ENCODE data around the gene MYRF. TPM values are rescaled to one million over a fixed set of nuclear protein-coding genes. Genes with fewer than 3 reads are reported as not detected.

The MYRF gene
- polyA plus RNA-seq, 1 experiment, result 2.7 TPM

- Histone ChIP-seq H3K4me3 (ENCODE audit: low read depth, low read length) (no peak overlapping the region), H3K27ac (ENCODE audit: low read depth, low read length) (no peak overlapping the region), H3K9me3 (ENCODE audit: control insufficient read depth, insufficient read depth, low read length) (no peaks in the 10 kb centered on the region; the same call in 1 of the 2 replicates), H3K27me3 (ENCODE audit: control insufficient read depth, insufficient read depth, low read length) (no peaks in the 10 kb centered on the region)
- CTCF ChIA-PET, result no interaction called here
- TF ChIP-seq CTCF (IDR thresholded peaks at IDR 0.05; ENCODE audit: low read depth, low read length), result no peak
- POLR2A ChIA-PET, result no interaction called here
- DNase-seq (ENCODE audit: low read depth, low spot score), result no peak
Observed at GRCh38 chr11:61836193-61836592, 83.8 kb downstream of the MYRF start.

GRCh38 chr11:61837411-61838005, 85.1 kb downstream of the MYRF start:
- CTCF ChIA-PET, result no interaction called here
- Histone ChIP-seq H3K4me3 (ENCODE audit: low read depth, low read length) (no peak overlapping the region), H3K9me3 (ENCODE audit: control insufficient read depth, insufficient read depth, low read length) (no peaks in the 10 kb centered on the region; the same call in 1 of the 2 replicates), H3K27ac (ENCODE audit: low read depth, low read length) (no peak overlapping the region), H3K27me3 (ENCODE audit: control insufficient read depth, insufficient read depth, low read length) (no peaks in the 10 kb centered on the region)
- POLR2A ChIA-PET, result no interaction called here
- no peak for DNase-seq (ENCODE audit: low read depth, low spot score)
- TF ChIP-seq CTCF (IDR thresholded peaks at IDR 0.05; ENCODE audit: low read depth, low read length), result no peak

Other genes starting within 250 kb of the MYRF start
- not detected in 2 replicates for gene LRRC10B, start 243.9 kb upstream of the MYRF start, polyA plus RNA-seq (2011; rRNA removed)
- gene SYT7, start 171.6 kb upstream of the MYRF start, polyA plus RNA-seq (2011; rRNA removed), result 0.45 and 0.60 TPM in 2 replicates
- 1.1 and 1.7 TPM in 2 replicates for gene DAGLA, start 72.2 kb upstream of the MYRF start, polyA plus RNA-seq (2011; rRNA removed)
- 300 and 356 TPM in 2 replicates for gene TMEM258, start 40.0 kb downstream of the MYRF start, polyA plus RNA-seq (2011; rRNA removed)
- 7.1 and 8.4 TPM in 2 replicates for gene FEN1, start 40.3 kb downstream of the MYRF start, polyA plus RNA-seq (2011; rRNA removed)
- 50.4 and 52.4 TPM in 2 replicates for gene FADS1, start 64.4 kb downstream of the MYRF start, polyA plus RNA-seq (2011; rRNA removed)
- gene FADS2, start 75.7 kb downstream of the MYRF start, polyA plus RNA-seq (2011; rRNA removed), result 183 and 218 TPM in 2 replicates
- 38.9 and 52.9 TPM in 2 replicates for gene FADS3, start 138.9 kb downstream of the MYRF start, polyA plus RNA-seq (2011; rRNA removed)
- 2.7 and 3.6 TPM in 2 replicates for gene RAB3IL1, start 164.9 kb downstream of the MYRF start, polyA plus RNA-seq (2011; rRNA removed)
- 2.6 TPM in 2 replicates for gene BEST1, start 197.7 kb downstream of the MYRF start, polyA plus RNA-seq (2011; rRNA removed)
- 3,294 and 4,220 TPM in 2 replicates for gene FTH1, start 215.0 kb downstream of the MYRF start, polyA plus RNA-seq (2011; rRNA removed)

Data from AG04450 (cell line).